Measurements from ENCODE around the gene EXOC3. TPM values are rescaled to one million over a fixed set of nuclear protein-coding genes. Genes with fewer than 3 reads are reported as not detected.

EXOC3 gene
- polyA plus RNA-seq, 3 donors = 33.2 to 59.7 (median 53.8) TPM

- Histone ChIP-seq H3K4me2 (replicated peaks; ENCODE audit: extremely low read depth, low read length, poor library complexity, severe bottlenecking) (no peak overlapping the region), H3K27ac (ENCODE audit: low read depth in 1 of 2, low read length in 2 of 2) (no peak overlapping the region), H3K4me3 (replicated peaks in 1 of 3; ENCODE audit: low read depth in 2 of 3, low read length in 3 of 3) (no peak overlapping the region), H3K4me1 (ENCODE audit: control insufficient read depth in 1 of 2, insufficient read depth in 2 of 2, low read length in 2 of 2) (peaks cover 19 to 35% of the 10 kb centered on the region in 2 donors), H3K27me3 (ENCODE audit: control insufficient read depth in 2 of 2, insufficient read depth in 2 of 2, low read length in 2 of 2) (peaks cover under 1 to 10% of the 10 kb centered on the region in 2 donors), H3K9me3 (replicated peaks in 1 of 2; ENCODE audit: control insufficient read depth in 1 of 2, insufficient read depth in 1 of 2, low read length in 2 of 2) (no peaks in the 10 kb centered on the region), H3K36me3 (replicated peaks in 1 of 2; ENCODE audit: control insufficient read depth in 1 of 2, insufficient read depth in 2 of 2, low read length in 2 of 2) (peaks cover 23 to 26% of the 10 kb centered on the region in 2 donors), H3K79me2 (ENCODE audit: insufficient read depth, low read length) (no peaks in the 10 kb centered on the region), H3K9ac (ENCODE audit: insufficient read depth, low read length, poor library complexity, severe bottlenecking) (no peak overlapping the region), H4K20me1 (ENCODE audit: insufficient read depth, low read length) (peaks cover 11% of the 10 kb centered on the region), H2AFZ (ENCODE audit: insufficient read depth, low read depth, low read length, poor library complexity, severe bottlenecking) (no peak overlapping the region)
- no peak overlapping the region for H3K4me3 Mint-ChIP-seq
- no peak for DNase-seq
- no peak overlapping the region for H3K27ac Mint-ChIP-seq
- no peak for TF ChIP-seq CTCF (IDR thresholded peaks at IDR 0.05)
- peaks cover 10 to 15% (median 14%) of the 10 kb centered on the region in 3 donors for H3K27me3 Mint-ChIP-seq (ENCODE audit: low read depth in 3 of 3)
- H3K9me3 Mint-ChIP-seq = peaks cover 0 to 3% (median 2%) of the 10 kb centered on the region in 7 donors
- 94% methylated on average over 13 of the region's 19 CpGs for WGBS (ENCODE audit: insufficient coverage)
- intact Hi-C loops (cut with micrococcal nuclease) = loop anchor here (5.0 to 10.0 kb wide), 3 partner anchors 75 to 425 kb away; partner anchors contain the start of genes CEP72 (in 2 of the 2), BRD9 (in 1 of the 2) and TRIP13 (in 1 of the 2)
- peaks cover 29 to 33% of the 10 kb centered on the region in 2 donors for H3K36me3 Mint-ChIP-seq
- peaks cover 17% of the 10 kb centered on the region for H3K4me1 Mint-ChIP-seq
Observed at GRCh38 chr5:469752-470483, 26.9 kb downstream of the EXOC3 start.

- no peak overlapping the region for H3K9ac ChIP-seq (ENCODE audit: insufficient read depth, low read length, poor library complexity, severe bottlenecking)
- peak overlapping the region; percentile 65 to 69 for H3K4me3 Mint-ChIP-seq
- H3K4me2 ChIP-seq (replicated peaks; ENCODE audit: extremely low read depth, low read length, poor library complexity, severe bottlenecking) = peak overlapping the region; percentile 74
- H3K9me3 ChIP-seq (replicated peaks in 1 of 2; ENCODE audit: control insufficient read depth in 1 of 2, insufficient read depth in 1 of 2, low read length in 2 of 2) = no peaks in the 10 kb centered on the region
- no peak overlapping the region for H2AFZ ChIP-seq (ENCODE audit: insufficient read depth, low read depth, low read length, poor library complexity, severe bottlenecking)
- no peak overlapping the region for H3K27ac Mint-ChIP-seq
- peaks cover 20 to 27% (median 27%) of the 10 kb centered on the region in 3 donors for H3K27me3 Mint-ChIP-seq (ENCODE audit: low read depth in 3 of 3)
- no peak overlapping the region for H3K27ac ChIP-seq (ENCODE audit: low read depth in 1 of 2, low read length in 2 of 2)
- peaks cover 18% of the 10 kb centered on the region for H3K4me1 Mint-ChIP-seq
- H3K36me3 ChIP-seq (replicated peaks in 1 of 2; ENCODE audit: control insufficient read depth in 1 of 2, insufficient read depth in 2 of 2, low read length in 2 of 2) = peaks cover 10 to 15% of the 10 kb centered on the region in 2 donors
- H3K4me1 ChIP-seq (ENCODE audit: control insufficient read depth in 1 of 2, insufficient read depth in 2 of 2, low read length in 2 of 2) = peaks cover 22 to 40% of the 10 kb centered on the region in 2 donors
- TF ChIP-seq CTCF (IDR thresholded peaks at IDR 0.05) = no peak
- peak overlapping the region in 1 of 3 experiments; percentile 75 for H3K4me3 ChIP-seq (replicated peaks in 1 of 3; ENCODE audit: low read depth in 2 of 3, low read length in 3 of 3)
- no peaks in the 10 kb centered on the region for H3K79me2 ChIP-seq (ENCODE audit: insufficient read depth, low read length)
- peaks cover 18 to 21% of the 10 kb centered on the region in 2 donors for H3K36me3 Mint-ChIP-seq
- intact Hi-C loops (cut with micrococcal nuclease) = loop anchor here (5.0 to 10.0 kb wide), 3 partner anchors 74 to 424 kb away; partner anchors contain the start of genes CEP72 (in 2 of the 2), BRD9 (in 1 of the 2) and TRIP13 (in 1 of the 2)
- peaks cover 14% of the 10 kb centered on the region for H4K20me1 ChIP-seq (ENCODE audit: insufficient read depth, low read length)
- peaks cover 4 to 22% of the 10 kb centered on the region in 2 donors for H3K27me3 ChIP-seq (ENCODE audit: control insufficient read depth in 2 of 2, insufficient read depth in 2 of 2, low read length in 2 of 2)
- WGBS (ENCODE audit: insufficient coverage) = 96% methylated on average over 31 of the region's 31 CpGs
- peaks cover 0 to 6% (median 2%) of the 10 kb centered on the region in 7 donors for H3K9me3 Mint-ChIP-seq
- no peak for DNase-seq
Observed at GRCh38 chr5:470961-471749, 28.2 kb downstream of the EXOC3 start.
